Kidney epithelial cell (primary cell): ENCODE measurements around the gene ABCG8. TPM values are rescaled to one million over a fixed set of nuclear protein-coding genes. Genes with fewer than 3 reads are reported as not detected.

Experiments used
- DNase-seq: peaks from one replicate; pipeline ENCODE4 v3.0.0-alpha.2; 2010; ENCODE audit warnings: low read depth
- H3K27me3 ChIP-seq: 2 replicates; pipeline ENCODE4 v1.6.0; 2011; ENCODE audit warnings: low read length; ENCODE audit not compliant: control insufficient read depth, insufficient read depth
- H3K36me3 ChIP-seq: 2 replicates; pipeline ENCODE4 v1.5.1; 2011; ENCODE audit warnings: low read length; ENCODE audit not compliant: control insufficient read depth, insufficient read depth
- H3K4me3 ChIP-seq: 2 replicates; pipeline ENCODE4 v1.5.1; 2011; ENCODE audit warnings: low read depth, mild to moderate bottlenecking, control low read depth, low read length
- total RNA-seq: library from RNA; depleted of rRNA; stranded (reverse); fragments of >200 nt; gene quantifications from 2 replicates; pipeline ENCODE4 v1.2.3, GENCODE V29; 2015
- TF ChIP-seq, protein P1 (sequence below): IDR thresholded peaks from 2 replicates; pipeline ENCODE4 v1.5.1; 2011; ENCODE audit warnings: mild to moderate bottlenecking, moderate library complexity, low read length, control low read depth, inconsistent platforms; ENCODE audit not compliant: insufficient read depth, poor library complexity, severe bottlenecking

ABCG8 gene
- total RNA-seq, 1 donor from 2014 or later: not detected

DNA sequence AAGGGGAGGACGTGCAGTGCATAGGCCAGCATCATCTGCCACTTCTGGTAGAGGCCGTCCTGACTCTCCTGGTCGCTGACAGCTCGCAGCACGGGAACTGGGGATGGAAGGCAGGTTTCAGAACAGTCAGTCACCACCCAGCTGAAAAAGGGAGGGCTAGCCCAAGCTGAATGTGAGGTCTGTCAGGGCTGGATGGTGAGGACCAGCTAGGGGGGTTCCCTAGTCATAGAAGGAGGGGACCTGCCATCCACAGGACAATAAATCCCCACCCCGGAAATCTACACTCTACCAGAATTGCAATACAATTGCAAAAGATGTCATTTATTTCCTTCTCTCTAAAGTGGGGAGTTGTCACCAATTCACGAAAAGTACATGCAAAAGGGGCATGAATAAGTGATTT lies 15.9 kb upstream of the ABCG8 start:
- no peak for DNase-seq
- Histone ChIP-seq H3K36me3 (no peaks in the 10 kb centered on the region), H3K27me3 (no peaks in the 10 kb centered on the region), H3K4me3 (no peak overlapping the region)
- TF ChIP-seq, protein P1, sequence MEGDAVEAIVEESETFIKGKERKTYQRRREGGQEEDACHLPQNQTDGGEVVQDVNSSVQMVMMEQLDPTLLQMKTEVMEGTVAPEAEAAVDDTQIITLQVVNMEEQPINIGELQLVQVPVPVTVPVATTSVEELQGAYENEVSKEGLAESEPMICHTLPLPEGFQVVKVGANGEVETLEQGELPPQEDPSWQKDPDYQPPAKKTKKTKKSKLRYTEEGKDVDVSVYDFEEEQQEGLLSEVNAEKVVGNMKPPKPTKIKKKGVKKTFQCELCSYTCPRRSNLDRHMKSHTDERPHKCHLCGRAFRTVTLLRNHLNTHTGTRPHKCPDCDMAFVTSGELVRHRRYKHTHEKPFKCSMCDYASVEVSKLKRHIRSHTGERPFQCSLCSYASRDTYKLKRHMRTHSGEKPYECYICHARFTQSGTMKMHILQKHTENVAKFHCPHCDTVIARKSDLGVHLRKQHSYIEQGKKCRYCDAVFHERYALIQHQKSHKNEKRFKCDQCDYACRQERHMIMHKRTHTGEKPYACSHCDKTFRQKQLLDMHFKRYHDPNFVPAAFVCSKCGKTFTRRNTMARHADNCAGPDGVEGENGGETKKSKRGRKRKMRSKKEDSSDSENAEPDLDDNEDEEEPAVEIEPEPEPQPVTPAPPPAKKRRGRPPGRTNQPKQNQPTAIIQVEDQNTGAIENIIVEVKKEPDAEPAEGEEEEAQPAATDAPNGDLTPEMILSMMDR: no peak

DNA sequence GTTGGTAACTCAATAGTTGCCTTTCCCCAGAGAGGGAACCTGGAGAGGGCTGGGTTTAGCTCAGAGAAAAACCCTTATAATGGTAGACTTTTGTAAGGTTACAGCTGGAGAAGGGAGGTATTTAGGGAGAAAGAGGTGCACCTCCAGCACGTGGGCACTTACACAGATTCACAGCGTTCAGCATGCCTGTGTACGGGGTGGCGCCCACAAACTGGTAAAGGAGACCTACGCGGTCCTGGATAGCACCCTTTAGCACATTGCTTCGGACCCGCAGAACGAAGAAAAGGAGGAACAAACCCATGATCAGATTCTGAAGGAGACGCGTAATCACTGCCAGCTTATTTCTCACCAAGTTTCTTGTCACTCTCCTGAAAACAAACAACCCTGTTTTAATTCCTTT lies 15.0 kb upstream of the ABCG8 start:
- DNase-seq: no peak
- TF ChIP-seq, protein P1: no peak
- no peaks in the 10 kb centered on the region for H3K36me3 ChIP-seq
- H3K4me3 ChIP-seq: no peak overlapping the region
- H3K27me3 ChIP-seq: no peaks in the 10 kb centered on the region

DNA sequence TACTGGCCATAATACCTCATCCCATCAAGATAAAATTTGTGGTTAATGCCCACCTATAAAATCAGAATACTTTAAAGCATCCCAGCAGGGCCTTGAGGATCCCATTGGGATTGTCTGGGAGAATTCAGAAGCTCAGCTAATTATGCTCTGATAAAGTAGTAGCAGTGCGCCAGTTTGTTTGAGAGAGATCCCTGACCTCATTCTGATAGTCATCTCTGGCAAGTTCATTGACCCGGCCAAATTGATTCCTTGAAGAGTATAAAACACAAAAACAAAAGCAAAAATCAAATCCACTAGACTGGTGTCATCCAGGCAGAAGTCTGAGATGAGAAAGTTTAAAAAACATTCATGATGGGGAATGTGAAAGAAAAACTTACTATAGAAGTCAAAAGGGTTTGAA lies 14.3 kb upstream of the ABCG8 start:
- no peak for DNase-seq
- H3K27me3 ChIP-seq: no peaks in the 10 kb centered on the region
- no peak overlapping the region for H3K4me3 ChIP-seq
- no peaks in the 10 kb centered on the region for H3K36me3 ChIP-seq
- TF ChIP-seq, protein P1: no peak

DNA sequence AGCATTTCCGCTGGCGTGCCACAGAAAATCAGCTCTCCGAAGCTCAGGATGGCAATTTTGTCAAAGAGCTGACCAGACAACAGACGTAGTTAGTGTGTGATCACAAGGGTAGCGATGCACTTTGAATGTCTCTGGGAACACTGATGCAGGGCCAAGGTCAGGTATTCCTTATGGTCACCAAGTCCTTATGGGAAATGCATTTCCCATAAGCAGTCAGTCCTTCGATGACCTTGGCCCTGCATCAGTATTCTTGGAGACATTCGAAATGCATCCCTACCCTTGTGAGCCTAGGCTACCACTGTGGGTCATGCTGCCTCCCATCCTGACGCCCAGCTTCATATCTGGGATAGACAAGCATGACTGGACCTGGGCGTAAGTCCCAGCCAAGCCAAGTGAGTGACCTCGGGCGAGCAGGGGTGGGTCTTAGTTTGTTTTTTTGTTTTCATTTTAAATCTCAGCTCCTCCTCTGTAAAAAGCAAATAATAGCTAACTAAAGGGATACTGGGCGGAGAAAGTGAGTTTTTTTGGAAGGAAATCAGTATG lies 13.7 kb upstream of the ABCG8 start:
- Histone ChIP-seq H3K4me3 (no peak overlapping the region), H3K36me3 (no peaks in the 10 kb centered on the region), H3K27me3 (no peaks in the 10 kb centered on the region)
- TF ChIP-seq, protein P1: no peak
- DNase-seq: no peak

- Histone ChIP-seq H3K4me3 (no peak overlapping the region), H3K36me3 (no peaks in the 10 kb centered on the region), H3K27me3 (no peaks in the 10 kb centered on the region)
- TF ChIP-seq, protein P1: no peak
- no peak for DNase-seq
These were observed 12.9 kb upstream of the ABCG8 start for GRCh38 chr2:43825841-43826240.

DNA sequence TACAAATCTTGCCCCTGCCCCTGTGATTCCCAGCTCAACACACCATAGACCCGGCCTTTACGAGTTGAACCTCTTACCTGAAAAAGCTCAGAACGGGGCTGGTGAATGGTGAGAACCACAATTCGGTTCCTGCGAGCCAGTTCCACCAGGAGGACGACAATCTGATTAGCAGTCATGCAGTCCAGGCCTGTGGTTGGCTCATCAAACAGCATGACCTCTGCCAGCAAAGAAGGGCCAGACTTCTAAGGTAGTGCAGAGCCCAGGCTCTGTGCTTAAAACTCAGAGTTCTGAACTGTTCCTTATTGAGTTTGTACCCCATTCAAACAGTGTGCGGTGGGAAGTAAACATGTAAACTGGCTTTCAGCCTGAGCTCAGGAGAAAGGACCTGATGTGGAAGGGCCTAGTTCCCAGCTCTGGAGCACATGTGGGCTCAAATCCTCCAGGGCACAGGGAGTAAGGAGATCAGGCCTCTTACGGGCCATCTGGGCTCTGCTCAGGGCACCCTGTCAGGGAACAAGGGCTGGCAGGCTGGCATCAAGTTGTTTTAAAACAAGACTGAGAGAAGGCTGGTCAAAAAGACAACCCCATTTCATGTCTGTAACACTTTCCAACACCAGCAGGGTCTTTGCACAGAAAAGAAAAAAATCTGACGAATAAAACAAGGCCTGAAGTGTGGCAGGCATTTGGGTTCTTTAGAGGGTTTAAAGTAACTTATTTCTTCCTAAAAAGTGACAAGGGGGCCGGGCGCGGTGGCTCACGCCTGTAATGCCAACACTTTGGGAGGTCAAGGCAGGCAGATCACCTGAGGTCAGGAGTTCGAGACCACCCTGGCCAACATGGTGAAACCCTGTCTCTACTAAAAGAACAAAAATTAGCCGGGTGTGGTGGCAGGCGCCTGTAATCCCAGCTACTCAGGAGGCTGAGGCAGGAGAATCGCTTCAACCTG lies 12.2 kb upstream of the ABCG8 start:
- H3K36me3 ChIP-seq: no peaks in the 10 kb centered on the region
- TF ChIP-seq, protein P1: no peak
- H3K4me3 ChIP-seq: no peak overlapping the region
- H3K27me3 ChIP-seq: peaks cover 3% of the 10 kb centered on the region
- no peak for DNase-seq
